ENCODE results near the gene PDF. TPM values are rescaled to one million over a fixed set of nuclear protein-coding genes. Genes with fewer than 3 reads are reported as not detected.

The PDF gene
- total and polyA plus RNA-seq, 2 donors (not counting 1 experiment from before 2014, with no cell fraction given): 8.7 to 14.4 TPM

DNA sequence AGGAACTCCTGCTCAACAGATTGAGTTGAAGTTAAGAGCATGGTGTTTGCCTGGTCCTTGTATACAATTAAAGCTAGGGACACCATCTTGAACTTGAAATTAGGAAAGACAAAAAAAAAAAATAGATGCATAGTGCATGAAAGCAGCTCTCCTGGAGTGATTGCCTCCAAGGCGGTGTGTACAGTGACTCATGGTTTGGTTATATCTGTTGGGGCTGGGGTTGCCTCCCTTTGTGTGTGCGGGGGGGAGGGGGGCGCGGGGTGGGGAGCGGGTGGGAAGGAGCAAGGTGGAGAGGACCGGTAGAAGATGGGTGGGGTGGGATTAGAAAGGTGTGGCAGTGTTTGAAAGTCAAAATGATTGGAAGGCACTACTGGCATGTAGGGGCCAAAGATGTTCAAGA is 17.8 kb upstream of the PDF start:
- H3K36me3 ChIP-seq (ENCODE audit: control insufficient read depth, insufficient read depth, low read length): peaks cover 6% of the 10 kb centered on the region
- no peaks in the 10 kb centered on the region for H3K79me2 ChIP-seq (ENCODE audit: control insufficient read depth, insufficient read depth, low read length)
- no peak overlapping the region for H3K27ac ChIP-seq (ENCODE audit: insufficient read depth, low read length)
- no peak overlapping the region for H3K4me3 ChIP-seq (replicated peaks in 1 of 4; ENCODE audit: control extremely low read depth in 1 of 4, insufficient read depth in 1 of 4, low read depth in 3 of 4, low read length in 4 of 4)
- H2AFZ ChIP-seq (ENCODE audit: low read length): no peak overlapping the region
- TF ChIP-seq, protein P1, sequence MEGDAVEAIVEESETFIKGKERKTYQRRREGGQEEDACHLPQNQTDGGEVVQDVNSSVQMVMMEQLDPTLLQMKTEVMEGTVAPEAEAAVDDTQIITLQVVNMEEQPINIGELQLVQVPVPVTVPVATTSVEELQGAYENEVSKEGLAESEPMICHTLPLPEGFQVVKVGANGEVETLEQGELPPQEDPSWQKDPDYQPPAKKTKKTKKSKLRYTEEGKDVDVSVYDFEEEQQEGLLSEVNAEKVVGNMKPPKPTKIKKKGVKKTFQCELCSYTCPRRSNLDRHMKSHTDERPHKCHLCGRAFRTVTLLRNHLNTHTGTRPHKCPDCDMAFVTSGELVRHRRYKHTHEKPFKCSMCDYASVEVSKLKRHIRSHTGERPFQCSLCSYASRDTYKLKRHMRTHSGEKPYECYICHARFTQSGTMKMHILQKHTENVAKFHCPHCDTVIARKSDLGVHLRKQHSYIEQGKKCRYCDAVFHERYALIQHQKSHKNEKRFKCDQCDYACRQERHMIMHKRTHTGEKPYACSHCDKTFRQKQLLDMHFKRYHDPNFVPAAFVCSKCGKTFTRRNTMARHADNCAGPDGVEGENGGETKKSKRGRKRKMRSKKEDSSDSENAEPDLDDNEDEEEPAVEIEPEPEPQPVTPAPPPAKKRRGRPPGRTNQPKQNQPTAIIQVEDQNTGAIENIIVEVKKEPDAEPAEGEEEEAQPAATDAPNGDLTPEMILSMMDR (conservative IDR thresholded peaks at IDR 0.05 in 1 of 2, IDR thresholded peaks at IDR 0.05 in 1 of 2; ENCODE audit: low read depth in 1 of 2, low read length in 2 of 2): no peak
- TF ChIP-seq EZH2 (IDR thresholded peaks at IDR 0.05; ENCODE audit: low read length, missing control alignments): no peak
- no peak overlapping the region for H3K9ac ChIP-seq (ENCODE audit: insufficient read depth, low read length)
- DNase-seq (ENCODE audit: low read depth in 2 of 2): no peak
- H4K20me1 ChIP-seq (ENCODE audit: control insufficient read depth, extremely low read depth, insufficient read depth, low read length): no peaks in the 10 kb centered on the region
- no peak overlapping the region for H3K4me2 ChIP-seq (ENCODE audit: extremely low read depth, insufficient read depth, low read length)
- no peaks in the 10 kb centered on the region for H3K4me1 ChIP-seq (ENCODE audit: control insufficient read depth, extremely low read depth, insufficient read depth, low read length)
- no peaks in the 10 kb centered on the region for H3K9me3 ChIP-seq (ENCODE audit: control insufficient read depth, insufficient read depth, low read depth, low read length)
- no peaks in the 10 kb centered on the region for H3K27me3 ChIP-seq (ENCODE audit: control insufficient read depth, insufficient read depth, low read length)

DNA sequence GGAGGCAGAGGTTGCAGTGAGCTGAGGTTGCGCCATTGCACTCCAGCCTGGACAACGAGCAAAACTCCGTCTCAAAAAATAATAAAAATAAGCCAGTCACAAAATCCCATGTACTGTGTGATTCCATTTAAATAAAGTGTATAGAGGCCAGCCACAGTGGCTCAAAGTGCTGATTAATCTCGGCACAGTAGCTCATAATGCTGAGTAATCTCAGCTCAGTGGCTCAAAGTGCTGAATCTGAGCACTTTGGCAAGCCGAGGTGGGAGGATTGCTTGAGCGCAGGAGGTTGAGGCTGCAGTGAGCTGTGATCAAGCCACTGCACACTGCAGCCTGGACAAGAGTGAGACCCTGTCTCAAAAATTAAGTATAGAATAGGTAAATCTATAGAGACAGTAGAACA is 16.3 kb upstream of the PDF start:
- H3K36me3 ChIP-seq (ENCODE audit: control insufficient read depth, insufficient read depth, low read length): peaks cover 9% of the 10 kb centered on the region
- H3K4me2 ChIP-seq (ENCODE audit: extremely low read depth, insufficient read depth, low read length): no peak overlapping the region
- H3K27me3 ChIP-seq (ENCODE audit: control insufficient read depth, insufficient read depth, low read length): no peaks in the 10 kb centered on the region
- no peak for DNase-seq (ENCODE audit: low read depth in 2 of 2)
- H3K9me3 ChIP-seq (ENCODE audit: control insufficient read depth, insufficient read depth, low read depth, low read length): no peaks in the 10 kb centered on the region
- H3K79me2 ChIP-seq (ENCODE audit: control insufficient read depth, insufficient read depth, low read length): peaks cover 3% of the 10 kb centered on the region
- H4K20me1 ChIP-seq (ENCODE audit: control insufficient read depth, extremely low read depth, insufficient read depth, low read length): no peaks in the 10 kb centered on the region
- H3K4me1 ChIP-seq (ENCODE audit: control insufficient read depth, extremely low read depth, insufficient read depth, low read length): no peaks in the 10 kb centered on the region
- no peak overlapping the region for H3K9ac ChIP-seq (ENCODE audit: insufficient read depth, low read length)
- no peak for TF ChIP-seq EZH2 (IDR thresholded peaks at IDR 0.05; ENCODE audit: low read length, missing control alignments)
- H3K27ac ChIP-seq (ENCODE audit: insufficient read depth, low read length): no peak overlapping the region
- no peak overlapping the region for H3K4me3 ChIP-seq (replicated peaks in 1 of 4; ENCODE audit: control extremely low read depth in 1 of 4, insufficient read depth in 1 of 4, low read depth in 3 of 4, low read length in 4 of 4)
- H2AFZ ChIP-seq (ENCODE audit: low read length): no peak overlapping the region

DNA sequence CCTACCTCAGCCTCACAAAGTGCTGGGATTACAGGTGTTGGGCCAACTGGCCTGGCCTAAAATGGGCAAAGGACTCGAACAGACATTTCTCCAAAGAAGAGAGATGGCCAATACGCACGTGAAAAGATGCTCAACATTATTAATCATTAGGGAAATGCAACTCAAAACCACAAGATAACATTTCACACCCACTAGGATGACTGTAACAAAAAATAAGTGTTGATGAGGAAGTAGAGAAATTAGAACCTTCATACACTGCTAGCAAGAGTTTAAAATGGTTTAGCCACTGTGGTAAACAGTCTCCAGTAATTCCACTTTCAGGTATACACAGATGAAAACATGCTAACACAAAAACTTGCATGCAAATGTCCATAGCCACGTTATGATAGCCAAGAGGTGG is 15.5 kb upstream of the PDF start:
- Histone ChIP-seq H3K27me3 (ENCODE audit: control insufficient read depth, insufficient read depth, low read length) (no peaks in the 10 kb centered on the region), H3K9me3 (ENCODE audit: control insufficient read depth, insufficient read depth, low read depth, low read length) (no peaks in the 10 kb centered on the region), H3K4me3 (replicated peaks in 1 of 4; ENCODE audit: control extremely low read depth in 1 of 4, insufficient read depth in 1 of 4, low read depth in 3 of 4, low read length in 4 of 4) (no peak overlapping the region), H2AFZ (ENCODE audit: low read length) (no peak overlapping the region), H3K36me3 (ENCODE audit: control insufficient read depth, insufficient read depth, low read length) (peaks cover 9% of the 10 kb centered on the region), H3K9ac (ENCODE audit: insufficient read depth, low read length) (no peak overlapping the region), H3K4me1 (ENCODE audit: control insufficient read depth, extremely low read depth, insufficient read depth, low read length) (peaks cover 2% of the 10 kb centered on the region), H3K4me2 (ENCODE audit: extremely low read depth, insufficient read depth, low read length) (no peak overlapping the region), H3K79me2 (ENCODE audit: control insufficient read depth, insufficient read depth, low read length) (peaks cover 11% of the 10 kb centered on the region), H3K27ac (ENCODE audit: insufficient read depth, low read length) (no peak overlapping the region), H4K20me1 (ENCODE audit: control insufficient read depth, extremely low read depth, insufficient read depth, low read length) (no peaks in the 10 kb centered on the region)
- no peak for DNase-seq (ENCODE audit: low read depth in 2 of 2)
- TF ChIP-seq, protein P1 (conservative IDR thresholded peaks at IDR 0.05 in 1 of 2, IDR thresholded peaks at IDR 0.05 in 1 of 2; ENCODE audit: low read depth in 1 of 2, low read length in 2 of 2): no peak
- TF ChIP-seq EZH2 (IDR thresholded peaks at IDR 0.05; ENCODE audit: low read length, missing control alignments): no peak

All from fibroblast of lung (primary cell).